Measurements from ENCODE around the gene KANSL1L.
"Not testable (repeated sequence)": the region's sequence is repeated elsewhere in the genome, so short reads cannot be mapped to it uniquely, and the experiment has no call there.

Gene KANSL1L

GRCh38 chr2:210177769-210178168 lies 6.6 kb upstream of the KANSL1L start:
- DNase-seq (ENCODE audit: low spot score), result no peak

DNA sequence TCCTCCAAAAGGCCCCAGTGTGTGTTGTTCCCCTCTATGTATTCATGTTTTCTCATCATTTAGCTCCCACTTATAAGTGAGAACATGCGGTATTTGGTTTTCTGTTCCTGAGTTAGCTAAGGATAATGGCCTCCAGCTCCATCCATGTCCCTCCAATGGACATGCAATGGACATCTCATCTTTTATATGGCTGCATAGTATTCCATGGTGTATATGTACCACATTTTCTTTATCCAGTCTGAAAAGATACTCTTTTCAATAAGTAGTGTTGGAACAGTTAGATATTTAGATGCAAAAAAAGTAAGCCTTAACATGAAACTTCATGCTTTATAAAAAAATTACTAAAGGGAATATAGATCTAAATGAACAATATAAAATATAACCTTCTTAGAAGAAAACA lies 5.9 kb upstream of the KANSL1L start:
- DNase-seq (ENCODE audit: low spot score), result not testable (repeated sequence)

- no peak for DNase-seq (ENCODE audit: low spot score)
Observed at GRCh38 chr2:210174086-210174485, 2.9 kb upstream of the KANSL1L start.

DNA sequence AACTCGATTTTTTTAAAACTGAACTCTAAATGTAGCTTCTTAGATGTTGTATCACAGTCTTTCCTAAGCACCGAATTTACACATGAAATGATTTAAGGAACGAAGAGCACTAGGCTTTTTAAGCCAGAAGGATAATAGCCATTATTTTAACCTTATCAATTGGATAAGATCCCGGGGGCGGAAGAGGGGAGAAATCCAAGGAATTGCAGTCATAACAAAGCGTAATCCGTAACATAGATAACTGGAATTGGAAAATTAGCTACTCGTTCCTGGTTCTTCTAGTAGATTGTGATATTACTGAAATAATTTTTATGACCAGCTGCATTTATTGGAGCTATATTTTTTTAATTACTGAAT lies 988 bp upstream of the KANSL1L start:
- DNase-seq (ENCODE audit: low spot score), result no peak

DNA sequence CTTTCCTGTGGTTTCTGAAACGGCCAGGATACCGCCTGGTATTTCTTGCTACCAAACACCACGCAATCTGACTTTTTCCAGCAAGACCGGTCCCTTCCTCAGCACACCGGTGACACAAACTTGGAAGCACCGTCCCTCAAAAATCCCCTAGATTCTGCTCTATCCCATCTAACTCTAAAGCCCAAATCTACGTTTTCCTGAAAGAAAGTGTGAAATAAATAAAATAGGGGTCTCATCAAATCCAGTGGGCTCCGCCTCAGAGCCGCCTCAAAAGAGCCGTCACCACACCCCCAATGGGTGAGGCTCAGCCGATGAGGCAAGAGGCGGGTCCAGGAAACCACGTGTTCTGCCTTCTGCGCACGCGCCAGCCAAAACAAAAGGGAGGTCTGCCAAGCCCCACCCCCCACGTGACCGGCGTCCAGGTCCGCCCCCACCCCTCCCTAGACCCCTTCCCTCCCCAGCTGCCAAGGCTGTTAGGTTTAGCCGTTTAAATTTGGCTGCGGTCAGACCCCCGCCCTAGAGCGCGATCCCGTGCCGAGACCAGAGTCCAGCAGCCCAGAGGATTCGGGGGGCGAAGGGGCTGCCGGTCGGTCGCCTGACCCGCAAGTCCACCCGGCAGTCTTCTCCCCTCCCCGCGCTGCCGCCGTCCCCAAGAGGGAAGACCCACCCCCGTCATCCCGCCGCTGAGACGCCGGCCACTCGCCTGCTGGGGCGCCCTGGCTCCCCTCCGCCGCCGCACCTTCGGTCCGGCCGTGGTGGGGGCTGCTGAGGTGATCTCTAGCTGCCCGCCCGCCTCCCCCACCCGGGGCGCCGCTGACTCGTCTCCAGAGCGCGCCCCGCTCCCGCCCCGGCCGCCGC lies 534 bp downstream of the KANSL1L start:
- DNase-seq (ENCODE audit: low spot score), result peak; percentile 94

DNA sequence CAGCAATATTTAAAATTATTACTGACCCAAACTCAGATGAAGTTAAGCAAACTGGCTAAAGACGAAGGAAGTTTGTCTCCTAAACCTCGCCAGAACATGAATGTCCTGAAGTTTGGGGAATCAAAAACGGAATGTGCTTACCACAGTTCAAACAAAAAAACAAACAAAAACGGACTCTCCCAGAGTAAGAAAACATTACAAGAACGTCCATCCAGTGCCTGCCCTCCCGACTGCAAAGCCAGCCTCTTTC lies 1.1 kb downstream of the KANSL1L start:
- no peak for DNase-seq (ENCODE audit: low spot score)

GRCh38 chr2:210169516-210170195 lies 1.6 kb downstream of the KANSL1L start:
- no peak for DNase-seq (ENCODE audit: low spot score)

DNA sequence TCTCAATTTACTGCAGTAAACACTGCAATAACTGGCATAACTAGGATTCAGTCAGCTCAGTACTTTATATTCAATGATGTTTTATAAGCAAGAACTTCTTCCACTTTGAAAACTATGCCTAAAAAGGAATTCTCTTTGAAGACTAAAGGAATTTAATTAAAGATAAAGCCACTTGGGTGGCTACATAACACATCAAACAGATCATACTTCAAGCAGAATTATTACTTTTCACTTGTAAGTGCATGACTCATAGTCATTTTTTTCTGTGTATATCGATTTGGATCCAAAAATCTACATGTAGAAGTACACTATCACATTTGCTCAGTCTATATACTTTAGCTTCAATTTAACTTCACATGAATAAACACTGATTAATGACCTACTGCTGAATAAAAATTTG lies 4.0 kb downstream of the KANSL1L start:
- no peak for DNase-seq (ENCODE audit: low spot score)

GRCh38 chr2:210162466-210163124 lies 8.6 kb downstream of the KANSL1L start:
- no peak for DNase-seq (ENCODE audit: low spot score)

- DNase-seq (ENCODE audit: low spot score), result no peak
Observed at GRCh38 chr2:210159059-210159458, 12.2 kb downstream of the KANSL1L start.

DNA sequence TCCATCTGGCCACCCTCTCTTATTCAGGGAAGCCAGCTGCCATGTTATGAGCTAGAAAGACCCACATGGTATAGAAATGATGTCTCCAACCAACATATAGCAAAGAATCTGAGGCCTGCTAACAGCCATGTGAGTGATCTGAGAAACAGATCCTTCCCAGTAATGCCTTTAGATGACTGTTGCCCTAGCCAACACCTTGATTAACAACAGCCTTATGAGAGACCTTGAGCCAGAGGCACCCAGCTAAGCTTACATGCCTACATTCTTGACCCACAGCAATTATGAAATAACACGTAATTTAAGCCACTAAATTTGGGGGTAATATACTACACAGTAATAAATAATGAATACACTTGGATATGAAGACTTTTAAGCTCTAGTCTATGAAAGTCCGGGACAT lies 13.0 kb downstream of the KANSL1L start:
- peak; percentile 15 for DNase-seq (ENCODE audit: low spot score)

GRCh38 chr2:210157526-210157925 lies 13.7 kb downstream of the KANSL1L start:
- peak; percentile 1 for DNase-seq (ENCODE audit: low spot score)

DNA sequence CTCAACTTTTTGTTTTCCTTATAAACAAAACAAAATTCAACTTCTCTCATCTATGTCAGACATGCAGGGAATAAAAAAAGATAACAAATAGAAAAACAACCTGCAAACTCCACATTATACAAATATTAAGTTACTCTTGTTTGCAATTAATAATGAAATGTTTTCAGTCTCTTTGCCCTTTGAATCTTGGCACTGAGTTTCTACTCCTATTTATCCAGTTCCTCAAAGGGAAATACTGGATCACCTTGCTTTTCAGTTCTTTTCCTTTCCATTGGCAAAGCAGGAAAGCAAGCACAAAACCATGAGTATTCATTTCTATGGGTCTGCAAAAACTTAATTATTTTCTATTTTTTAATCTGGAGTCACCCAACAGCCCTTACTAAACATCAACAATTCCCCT lies 23.6 kb downstream of the KANSL1L start:
- no peak for DNase-seq (ENCODE audit: low spot score)

DNA sequence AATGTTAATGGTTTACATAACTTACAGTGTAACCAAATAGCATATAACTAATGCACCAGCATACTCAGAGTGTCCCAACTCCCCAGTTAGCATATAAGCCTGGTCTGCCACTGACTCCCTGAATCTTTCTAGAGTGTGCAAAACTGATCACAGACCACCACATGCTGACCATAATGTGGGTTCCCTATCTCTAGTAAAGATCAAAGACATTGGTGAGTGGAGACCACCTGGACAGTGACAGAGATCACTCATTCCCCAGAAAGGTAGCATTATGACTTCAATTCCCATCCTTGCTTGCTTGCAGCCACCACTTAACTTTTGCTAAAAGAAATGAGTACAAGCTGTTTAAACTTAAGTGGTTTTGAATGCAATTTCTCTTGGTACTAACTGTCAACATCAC lies 39.0 kb downstream of the KANSL1L start:
- peak; percentile 2 for DNase-seq (ENCODE audit: low spot score)

- no peak for DNase-seq (ENCODE audit: low spot score)
Observed at GRCh38 chr2:210128961-210129360, 42.2 kb downstream of the KANSL1L start.

GRCh38 chr2:210113614-210114235 lies 57.5 kb downstream of the KANSL1L start:
- DNase-seq (ENCODE audit: low spot score), result no peak

DNA sequence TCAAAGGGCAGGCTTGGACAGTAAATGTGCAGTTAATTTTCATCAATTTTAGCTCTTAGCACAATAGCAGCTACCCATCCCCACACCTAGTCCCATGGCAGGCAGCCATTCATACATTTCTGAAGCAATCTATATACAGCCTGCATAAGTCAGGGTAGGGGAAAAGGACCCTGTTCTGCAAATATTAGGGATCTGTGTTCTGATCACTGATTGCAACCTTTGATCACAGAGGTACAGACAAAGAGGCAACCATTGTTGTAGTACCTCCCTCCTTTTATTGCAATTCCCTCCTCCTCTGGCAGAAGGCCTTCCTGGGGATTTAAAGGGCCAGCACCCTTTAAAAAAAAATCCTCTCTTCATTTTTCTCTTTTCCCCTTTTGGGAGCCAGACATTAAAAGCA lies 58.3 kb downstream of the KANSL1L start:
- DNase-seq (ENCODE audit: low spot score), result no peak

GRCh38 chr2:210099940-210100339 lies 71.3 kb downstream of the KANSL1L start:
- DNase-seq (ENCODE audit: low spot score), result no peak

DNA sequence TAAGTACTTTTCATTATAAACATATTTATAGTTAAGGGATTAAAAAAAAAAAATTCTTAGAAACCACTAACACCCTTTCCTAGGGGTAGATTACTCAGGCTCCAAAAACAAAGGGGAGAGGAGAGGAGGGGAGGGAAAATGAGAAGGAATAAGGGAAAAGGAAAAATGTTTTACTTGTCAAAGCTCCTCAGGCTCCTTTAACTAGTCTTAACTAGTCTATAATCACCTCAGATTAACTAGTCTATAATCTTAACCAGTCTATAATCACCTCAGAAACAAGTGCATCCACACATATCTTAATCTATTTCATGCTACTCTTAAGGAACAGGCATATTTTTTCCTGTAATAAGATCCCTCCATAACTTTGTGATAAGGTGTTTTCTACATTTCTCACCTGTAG lies 76.4 kb downstream of the KANSL1L start:
- no peak for DNase-seq (ENCODE audit: low spot score)

GRCh38 chr2:210092791-210093190 lies 78.4 kb downstream of the KANSL1L start:
- no peak for DNase-seq (ENCODE audit: low spot score)

DNA sequence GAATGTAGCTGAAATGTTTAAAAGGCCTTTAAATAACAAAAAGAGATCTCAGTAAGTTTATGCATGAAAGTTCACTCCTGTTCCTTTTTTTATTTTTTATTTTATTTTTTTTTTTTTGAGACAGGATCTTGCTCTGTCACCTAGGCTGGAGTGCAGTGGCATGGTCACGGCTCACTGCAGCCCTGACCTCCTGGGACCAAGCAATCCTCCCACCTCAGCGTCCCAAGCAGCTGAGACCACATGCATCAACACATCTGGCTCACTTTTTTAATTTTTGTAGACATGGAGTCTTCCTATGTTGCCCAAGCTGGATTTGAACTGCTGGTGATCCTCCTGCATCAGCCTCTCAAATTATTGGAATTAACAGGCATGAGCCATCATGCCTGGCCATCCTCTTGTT lies 84.3 kb downstream of the KANSL1L start:
- no peak for DNase-seq (ENCODE audit: low spot score)

DNA sequence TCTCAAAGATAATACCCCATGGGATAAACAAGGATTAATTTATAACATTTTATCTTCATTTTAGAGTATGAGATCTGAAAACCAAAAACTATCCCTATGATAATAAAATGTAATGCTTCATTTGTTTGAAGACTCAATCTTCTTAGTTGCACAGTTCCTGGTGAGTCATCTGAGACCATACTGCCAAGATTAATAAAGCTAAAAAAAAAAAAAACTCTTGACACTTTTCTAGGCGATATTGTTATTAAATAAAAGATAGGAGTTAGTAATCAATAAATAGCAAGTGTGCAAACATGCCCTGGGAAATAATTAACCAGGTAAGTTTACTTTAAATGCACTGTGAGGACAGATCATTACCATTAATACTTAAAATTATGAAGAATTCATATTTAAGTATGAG lies 84.9 kb downstream of the KANSL1L start:
- DNase-seq (ENCODE audit: low spot score), result no peak

Measured in SK-N-DZ (cell line).